Activated effector memory CD4-positive, alpha-beta T cell treated with anti-CD3 and anti-CD28 coated beads, Interleukin-2, amount 50 U/mL, for 16 hours (primary cell): ENCODE measurements around the gene CERK.
"Not testable (repeated sequence)": the region's sequence is repeated elsewhere in the genome, so short reads cannot be mapped to it uniquely, and the experiment has no call there.

Experiments
- DNase-seq: peaks from one replicate; pipeline ENCODE4 v3.0.0-alpha.2; 2020

CERK gene

DNA sequence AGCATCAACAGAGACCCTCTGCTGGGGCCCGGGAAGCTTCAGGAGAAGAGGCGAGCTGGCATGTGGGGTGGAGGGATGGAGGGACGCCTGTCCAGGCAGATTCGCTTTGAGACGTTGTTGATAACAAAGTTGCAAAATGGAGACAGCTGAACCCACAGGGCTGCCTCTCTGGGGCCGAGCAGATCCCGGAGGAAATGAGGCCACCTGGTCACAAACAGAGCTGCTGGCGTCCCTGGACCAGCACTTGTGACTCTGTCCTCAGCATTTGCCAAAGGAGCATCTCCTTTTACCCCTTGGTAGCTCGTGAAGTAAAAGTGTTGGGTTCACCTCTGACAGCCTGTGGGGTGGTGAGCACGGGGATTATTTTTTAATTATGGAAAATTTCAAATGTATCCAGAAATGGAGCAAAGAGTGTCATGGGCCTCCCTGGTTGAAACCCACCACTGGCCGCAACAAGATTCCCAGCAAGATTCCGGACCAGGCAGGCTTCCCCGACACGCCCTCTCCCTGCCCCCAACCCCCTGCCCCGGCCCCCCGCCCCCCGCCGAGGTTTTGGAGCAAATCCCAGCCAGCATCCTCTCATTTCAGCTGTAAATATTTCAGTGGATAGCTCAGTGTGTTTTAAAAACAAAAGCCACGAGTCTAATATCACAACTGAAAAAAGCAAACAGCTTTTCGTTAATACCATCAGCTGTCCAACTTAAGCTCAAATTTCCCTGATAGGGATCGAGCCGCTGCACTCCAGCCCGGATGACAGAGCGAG, 97.6 kb downstream of the CERK start:
- DNase-seq, result no peak

GRCh38 chr22:46639843-46640242, 98.2 kb downstream of the CERK start:
- no peak for DNase-seq

GRCh38 chr22:46638601-46639431, 99.2 kb downstream of the CERK start:
- DNase-seq, result no peak

DNA sequence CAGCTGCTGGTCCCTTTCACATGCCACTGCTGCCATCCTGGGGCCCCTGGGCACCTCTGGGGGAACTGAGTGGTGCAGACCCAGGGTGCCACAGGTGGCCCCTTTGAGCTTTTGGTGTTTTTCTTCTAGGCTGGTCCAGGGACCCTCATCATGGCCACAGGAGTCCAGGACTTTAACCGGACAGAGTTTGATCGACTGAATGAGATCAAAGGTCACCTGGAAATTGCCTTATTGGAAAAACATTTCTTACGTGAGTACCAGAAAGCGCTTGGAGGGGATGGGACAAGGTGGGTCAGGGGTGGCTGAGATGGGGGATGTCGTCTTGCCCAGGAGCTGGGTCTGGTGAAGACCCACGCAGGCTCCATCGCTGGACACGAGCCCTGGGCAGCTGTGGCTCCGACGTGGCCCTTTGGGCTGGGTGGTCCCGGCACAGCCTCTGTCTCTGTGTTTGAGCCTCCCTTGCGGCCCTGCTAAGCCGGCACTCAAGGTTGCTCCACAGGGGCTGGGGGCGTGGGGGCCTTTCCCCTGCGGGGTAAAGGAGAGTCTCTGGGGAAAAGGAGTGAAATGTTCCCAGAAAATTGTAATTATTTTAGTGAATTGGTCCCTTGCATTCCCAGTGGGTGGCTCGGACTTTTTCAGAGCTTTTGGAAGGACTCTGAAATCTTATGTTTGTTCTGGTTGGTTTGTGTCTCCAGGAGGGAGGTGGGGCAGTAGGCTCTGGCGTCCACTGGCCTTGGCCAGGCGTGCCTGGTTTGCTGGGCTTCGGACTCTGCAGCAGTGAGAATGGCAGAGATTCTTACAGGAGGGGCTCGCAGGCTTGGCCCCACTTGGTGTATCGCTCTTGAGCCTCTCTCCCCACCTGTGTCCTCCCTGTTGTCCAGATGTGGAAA, 100.1 kb downstream of the CERK start:
- no peak for DNase-seq

DNA sequence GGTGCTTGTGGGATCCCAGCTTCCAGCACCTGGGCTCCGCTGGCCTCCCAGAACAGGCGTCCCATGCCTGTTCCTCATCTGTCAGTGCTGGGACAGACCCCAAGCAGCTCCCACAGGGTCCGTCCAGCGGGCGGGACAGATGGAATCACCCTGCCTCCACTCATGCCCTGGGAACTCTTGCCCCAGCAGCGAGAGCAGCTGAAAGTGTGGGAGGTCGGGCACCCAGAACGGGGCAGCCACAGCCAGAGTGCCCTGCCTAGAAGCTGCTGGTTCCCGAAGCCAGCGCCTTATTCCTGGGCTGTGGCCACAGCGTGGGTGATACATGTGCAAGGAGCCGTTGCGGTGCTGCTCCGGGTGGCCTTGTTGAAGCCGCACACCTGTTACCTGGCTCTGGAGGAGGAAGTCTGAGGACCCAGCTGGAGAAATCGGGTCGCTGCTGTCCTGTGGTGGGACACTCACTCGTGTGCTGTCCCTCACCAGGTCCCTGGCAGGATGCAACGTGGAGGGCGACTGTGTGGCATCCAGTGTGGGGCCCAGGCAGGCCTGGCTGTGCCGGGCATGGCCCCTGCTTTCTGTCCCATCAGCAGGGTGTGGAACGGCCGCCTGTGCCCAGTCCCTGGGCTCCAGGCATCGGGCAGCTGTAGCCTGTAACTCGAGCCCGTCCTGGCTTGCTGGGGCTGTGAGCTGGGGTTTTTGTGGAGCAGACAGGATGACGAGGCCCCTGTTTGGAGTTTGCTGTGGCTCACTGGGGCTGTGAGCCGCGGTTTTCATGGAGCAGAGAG, 101.6 kb downstream of the CERK start:
- no peak for DNase-seq

DNA sequence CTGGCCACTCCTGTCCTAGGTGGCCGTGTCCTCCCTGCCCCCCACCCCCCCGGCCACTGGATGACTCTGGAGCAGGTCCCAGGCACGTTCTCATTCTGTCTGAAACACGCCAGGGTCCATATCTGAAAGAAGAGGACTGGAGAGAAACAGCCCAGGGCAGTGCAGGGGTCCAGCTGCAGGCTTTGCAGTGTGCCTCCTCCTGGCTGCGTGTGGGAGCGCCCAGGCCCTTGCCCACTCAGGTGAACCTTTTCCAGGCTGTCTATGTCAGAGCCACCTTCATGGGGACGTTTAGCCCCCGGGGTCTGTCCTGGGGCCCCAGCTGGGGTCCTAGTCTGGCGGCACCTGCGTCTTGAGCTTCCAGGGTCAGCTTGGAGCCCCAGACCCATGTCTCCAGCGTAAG, 102.3 kb downstream of the CERK start:
- no peak for DNase-seq

DNA sequence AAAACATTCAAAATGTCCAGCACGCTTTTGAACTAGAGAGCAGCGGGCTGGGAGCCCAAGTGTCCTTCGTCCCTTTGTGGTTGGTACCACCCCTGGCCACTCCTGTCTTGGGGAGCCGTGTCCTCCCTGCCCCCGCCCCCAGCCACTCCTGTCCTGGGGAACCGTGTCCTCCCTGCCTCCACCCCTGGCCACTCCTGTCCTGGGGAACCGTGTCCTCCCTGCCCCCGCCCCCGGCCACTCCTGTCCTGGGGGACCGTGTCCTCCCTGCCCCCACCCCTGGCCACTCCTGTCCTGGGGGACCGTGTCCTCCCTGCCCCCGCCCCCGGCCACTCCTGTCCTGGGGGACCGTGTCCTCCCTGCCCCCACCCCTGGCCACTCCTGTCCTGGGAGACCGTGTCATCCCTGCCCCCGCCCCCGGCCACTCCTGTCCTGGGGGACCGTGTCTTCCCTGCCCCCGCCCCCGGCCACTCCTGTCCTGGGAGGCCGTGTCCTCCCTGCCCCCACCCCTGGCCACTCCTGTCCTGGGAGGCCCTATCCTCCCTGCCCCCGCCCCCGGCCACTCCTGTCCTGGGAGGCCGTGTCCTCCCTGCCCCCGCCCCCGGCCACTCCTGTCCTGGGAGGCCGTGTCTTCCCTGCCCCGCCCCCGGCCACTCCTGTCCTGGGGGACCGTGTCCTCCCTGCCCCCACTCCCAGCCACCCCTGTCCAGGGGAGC, 102.9 kb downstream of the CERK start:
- DNase-seq, result not testable (repeated sequence)
